Vagina (tissue), 2 donors: ENCODE data around the gene VSTM4. TPM values are rescaled to one million over a fixed set of nuclear protein-coding genes. Genes with fewer than 3 reads are reported as not detected.

Source experiments
- DNase-seq, 2 donors: peaks; one replicate each; pipeline ENCODE4 v3.0.0-alpha.2; 2017; ENCODE audit errors: extremely low spot score in 2 of 2
- H3K27ac ChIP-seq: fragments of 200-600 bp; sonication (generic); one replicate; pipeline ENCODE4 v1.5.1; 2019
- H3K27me3 ChIP-seq: fragments of 200-600 bp; sonication (generic); one replicate; pipeline ENCODE4 v1.5.1; 2019
- H3K36me3 ChIP-seq, 2 donors: fragments of 200-600 bp; sonication (generic); one replicate each; pipeline ENCODE4 v1.5.1; 2017 to 2019
- H3K4me1 ChIP-seq: fragments of 200-600 bp; sonication (generic); one replicate; pipeline ENCODE4 v1.5.1; 2019
- H3K4me3 ChIP-seq, 2 donors: fragments of 200-600 bp; sonication (generic); 1 replicate in 1 of 2; 2 replicates in 1 of 2; pipeline ENCODE4 v1.5.1; 2016 to 2019
- H3K9me3 ChIP-seq: fragments of 200-600 bp; sonication (generic); one replicate; pipeline ENCODE4 v1.5.1; 2019
- CTCF ChIP-seq, 3 experiments: fragments of 450-650 bp in 2 of 3; fragments of 200-600 bp in 1 of 3; sonication (generic) in 1 of 3; IDR thresholded peaks; one replicate each; pipeline ENCODE4 v1.5.1; 2017 to 2019; ENCODE audit warnings: antibody characterized with exemption in 3 of 3, mild to moderate bottlenecking in 2 of 3, moderate library complexity in 2 of 3
- POLR2A ChIP-seq, 2 donors: fragments of 450-650 bp; IDR thresholded peaks; one replicate each; pipeline ENCODE4 v1.6.1; 2017; ENCODE audit warnings: antibody characterized with exemption in 2 of 2, mild to moderate bottlenecking in 2 of 2, moderate library complexity in 2 of 2
- POLR2AphosphoS5 ChIP-seq, 2 donors: sonication (generic); formaldehyde crosslinking; IDR thresholded peaks; one replicate each; pipeline ENCODE4 v1.9.0; 2017; ENCODE audit warnings: antibody characterized with exemption in 2 of 2, mild to moderate bottlenecking in 2 of 2, low read depth in 1 of 2; ENCODE audit not compliant: insufficient read depth in 1 of 2
- intact Hi-C: fragments of 100-400 bp; cut with DNase I; formaldehyde crosslinking; loops from one replicate; pipeline ENCODE4 v1.15.1; 2023
- total RNA-seq: library from RNA; depleted of rRNA; stranded (reverse); fragments of >200 nt; gene quantifications from one replicate; pipeline ENCODE4 v1.2.3, GENCODE V29; 2016

The VSTM4 gene
- total RNA-seq, 1 donor from 2014 or later: 14.0 TPM

GRCh38 chr10:49055221-49055849, 60.0 kb downstream of the VSTM4 start:
- intact Hi-C loops: no loop called here
- no peak for TF ChIP-seq POLR2A (IDR thresholded peaks at IDR 0.05)
- no peaks in the 10 kb centered on the region for H3K9me3 ChIP-seq
- no peak overlapping the region for H3K27ac ChIP-seq
- peaks cover 76% of the 10 kb centered on the region for H3K4me1 ChIP-seq
- H3K36me3 ChIP-seq: no peaks in the 10 kb centered on the region
- no peak for DNase-seq
- no peak overlapping the region for H3K4me3 ChIP-seq
- H3K27me3 ChIP-seq: no peaks in the 10 kb centered on the region

DNA sequence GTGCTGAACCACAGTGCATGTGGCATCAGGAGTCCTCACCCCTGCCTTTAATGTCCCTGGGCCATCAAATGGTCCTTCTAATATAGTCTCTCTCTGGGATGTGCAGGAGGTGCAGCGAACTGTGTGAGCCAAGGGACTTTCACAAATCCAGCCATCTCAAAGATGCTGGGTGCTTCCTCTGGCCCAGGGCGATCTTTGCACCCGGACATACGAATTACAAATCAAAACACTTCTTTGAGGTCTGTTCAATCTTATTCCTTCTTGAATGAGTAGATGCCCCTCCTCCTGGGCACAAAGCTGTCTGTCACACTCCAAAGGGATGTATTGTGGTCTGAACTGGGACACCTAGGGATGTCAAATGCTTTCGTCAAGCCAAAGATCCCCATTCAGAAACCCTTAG, 60.6 kb downstream of the VSTM4 start:
- DNase-seq: no peak
- intact Hi-C loops: no loop called here

DNA sequence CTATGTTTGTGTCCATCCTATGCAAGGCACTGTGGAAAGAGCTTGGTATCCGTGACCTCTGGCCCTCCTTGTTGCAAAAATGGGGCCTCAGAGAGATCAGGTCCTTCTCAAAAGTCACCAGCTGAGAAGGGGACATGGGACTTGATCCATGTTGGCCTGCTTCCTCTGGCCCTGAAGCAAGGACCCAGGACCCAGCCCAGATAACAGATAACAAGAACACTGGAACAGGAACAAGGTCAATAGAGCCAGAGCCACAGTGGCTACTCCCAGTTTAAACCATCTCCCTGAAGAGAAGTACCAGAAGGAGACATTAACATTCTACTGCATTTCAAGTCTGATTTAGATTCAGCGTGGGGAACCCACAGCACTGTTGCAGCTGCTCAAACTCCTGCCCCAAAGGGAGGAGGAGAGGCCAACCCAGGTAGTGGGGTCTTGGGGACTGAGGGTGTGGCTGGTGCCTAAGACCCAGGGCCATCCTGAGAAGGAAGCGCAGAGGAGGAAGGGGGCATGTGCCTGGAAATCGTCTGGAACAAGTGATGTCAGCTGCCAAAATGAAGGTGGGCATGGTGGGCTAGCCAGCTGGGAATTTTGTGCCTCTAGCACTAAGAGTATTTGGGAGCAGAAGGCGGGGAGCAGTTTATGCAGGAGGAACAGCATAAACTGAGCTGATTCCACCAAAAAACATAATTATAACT, 61.2 kb downstream of the VSTM4 start:
- H3K36me3 ChIP-seq: no peaks in the 10 kb centered on the region
- no peak for TF ChIP-seq CTCF (IDR thresholded peaks at IDR 0.05)
- no peak for TF ChIP-seq POLR2A (IDR thresholded peaks at IDR 0.05)
- TF ChIP-seq POLR2AphosphoS5 (IDR thresholded peaks at IDR 0.05; ENCODE audit: insufficient read depth in 1 of 2, low read depth in 1 of 2): no peak
- no peaks in the 10 kb centered on the region for H3K27me3 ChIP-seq
- DNase-seq: peak in 1 of 2 donors; percentile 74
- peaks cover 80% of the 10 kb centered on the region for H3K4me1 ChIP-seq
- no peak overlapping the region for H3K4me3 ChIP-seq
- intact Hi-C loops: no loop called here
- H3K27ac ChIP-seq: no peak overlapping the region
- H3K9me3 ChIP-seq: no peaks in the 10 kb centered on the region

More for the DNA sequence above, 60.6 kb downstream of the VSTM4 start:
- H3K27ac ChIP-seq: no peak overlapping the region
- no peaks in the 10 kb centered on the region for H3K27me3 ChIP-seq
- H3K36me3 ChIP-seq: no peaks in the 10 kb centered on the region
- H3K9me3 ChIP-seq: no peaks in the 10 kb centered on the region
- H3K4me3 ChIP-seq: no peak overlapping the region
- H3K4me1 ChIP-seq: peaks cover 82% of the 10 kb centered on the region
- no peak for TF ChIP-seq POLR2AphosphoS5 (IDR thresholded peaks at IDR 0.05; ENCODE audit: insufficient read depth in 1 of 2, low read depth in 1 of 2)
- no peak for TF ChIP-seq CTCF (IDR thresholded peaks at IDR 0.05)
- no peak for TF ChIP-seq POLR2A (IDR thresholded peaks at IDR 0.05)

DNA sequence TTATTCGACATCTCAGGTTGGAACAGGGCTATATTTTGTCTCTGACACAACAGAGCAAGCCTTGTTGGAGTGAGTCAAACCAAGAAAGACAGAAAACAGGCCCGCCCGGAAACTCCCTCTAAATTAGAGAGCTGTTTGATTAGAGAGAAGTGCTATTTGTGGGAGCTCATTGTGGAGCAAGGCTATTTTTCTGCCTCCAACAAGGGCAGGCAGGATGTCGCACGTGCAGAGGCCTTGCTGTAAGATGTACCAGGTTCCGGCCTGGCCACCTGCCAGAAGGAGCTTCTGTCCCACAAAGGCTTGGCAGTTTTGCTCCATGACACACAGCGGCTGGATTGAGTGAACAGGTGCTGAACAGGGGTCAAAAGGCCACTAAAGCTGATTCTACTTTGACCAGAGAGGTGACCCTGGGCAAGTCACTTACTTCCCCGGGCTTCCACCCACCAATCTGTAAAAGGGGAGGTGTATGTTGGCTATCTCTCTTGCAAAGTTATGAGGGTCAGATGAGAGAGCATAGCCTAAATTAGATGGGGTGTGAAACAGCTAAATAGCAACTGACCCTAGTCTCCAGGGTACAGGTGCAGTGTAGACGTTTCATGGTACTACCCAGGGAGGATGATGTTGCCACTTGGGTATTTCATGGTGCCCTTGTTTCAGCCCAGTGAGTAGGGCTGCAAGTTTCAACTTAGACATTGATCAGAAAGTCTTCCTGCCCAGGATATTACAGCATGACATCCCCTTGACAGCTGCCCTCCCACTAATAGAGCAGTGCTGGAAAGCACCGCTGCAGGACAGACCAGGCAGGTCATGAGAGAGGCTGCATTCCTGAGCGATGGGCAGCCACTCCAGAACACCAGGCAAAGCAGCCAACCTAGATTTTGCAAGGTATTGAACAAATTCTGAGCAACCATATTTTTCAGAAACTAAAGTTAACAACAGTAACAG, 62.0 kb downstream of the VSTM4 start:
- intact Hi-C loops: no loop called here
- Histone ChIP-seq H3K4me1 (peaks cover 72% of the 10 kb centered on the region), H3K9me3 (no peaks in the 10 kb centered on the region), H3K4me3 (no peak overlapping the region), H3K36me3 (no peaks in the 10 kb centered on the region), H3K27ac (no peak overlapping the region), H3K27me3 (no peaks in the 10 kb centered on the region)
- TF ChIP-seq CTCF (IDR thresholded peaks at IDR 0.05) (no peak), POLR2A (IDR thresholded peaks at IDR 0.05) (no peak), POLR2AphosphoS5 (IDR thresholded peaks at IDR 0.05; ENCODE audit: insufficient read depth in 1 of 2, low read depth in 1 of 2) (no peak)
- peak in 1 of 2 donors; percentile 92 for DNase-seq

GRCh38 chr10:49052069-49052468, 63.3 kb downstream of the VSTM4 start:
- H3K4me1 ChIP-seq: peaks cover 59% of the 10 kb centered on the region
- H3K27me3 ChIP-seq: no peaks in the 10 kb centered on the region
- H3K9me3 ChIP-seq: no peaks in the 10 kb centered on the region
- H3K27ac ChIP-seq: no peak overlapping the region
- DNase-seq: no peak
- H3K36me3 ChIP-seq: no peaks in the 10 kb centered on the region
- intact Hi-C loops: no loop called here
- no peak overlapping the region for H3K4me3 ChIP-seq
- no peak for TF ChIP-seq CTCF (IDR thresholded peaks at IDR 0.05)
- no peak for TF ChIP-seq POLR2AphosphoS5 (IDR thresholded peaks at IDR 0.05; ENCODE audit: insufficient read depth in 1 of 2, low read depth in 1 of 2)
